Measurements from ENCODE around the gene ATP5PD.

DNA sequence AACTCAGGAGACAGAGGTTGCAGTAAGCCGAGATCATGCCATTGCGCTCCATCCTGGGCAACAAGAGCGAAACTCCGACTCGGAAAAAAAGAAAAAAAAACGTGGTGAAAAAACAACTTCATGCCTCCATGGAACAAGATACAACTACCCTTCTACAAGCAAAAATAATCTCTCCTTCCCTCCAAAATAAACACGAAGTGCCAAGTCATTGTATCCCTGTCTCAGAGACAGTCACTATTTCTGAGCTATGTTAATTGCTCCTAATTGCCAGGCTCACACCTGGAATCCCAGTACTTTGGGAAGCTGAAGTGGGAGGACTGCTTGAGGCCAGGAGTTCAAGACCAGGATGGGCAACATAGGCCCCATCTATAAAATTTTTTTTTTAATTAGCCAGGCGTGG lies 22.0 kb upstream of the ATP5PD start:
- TF ChIP-seq, protein P1, sequence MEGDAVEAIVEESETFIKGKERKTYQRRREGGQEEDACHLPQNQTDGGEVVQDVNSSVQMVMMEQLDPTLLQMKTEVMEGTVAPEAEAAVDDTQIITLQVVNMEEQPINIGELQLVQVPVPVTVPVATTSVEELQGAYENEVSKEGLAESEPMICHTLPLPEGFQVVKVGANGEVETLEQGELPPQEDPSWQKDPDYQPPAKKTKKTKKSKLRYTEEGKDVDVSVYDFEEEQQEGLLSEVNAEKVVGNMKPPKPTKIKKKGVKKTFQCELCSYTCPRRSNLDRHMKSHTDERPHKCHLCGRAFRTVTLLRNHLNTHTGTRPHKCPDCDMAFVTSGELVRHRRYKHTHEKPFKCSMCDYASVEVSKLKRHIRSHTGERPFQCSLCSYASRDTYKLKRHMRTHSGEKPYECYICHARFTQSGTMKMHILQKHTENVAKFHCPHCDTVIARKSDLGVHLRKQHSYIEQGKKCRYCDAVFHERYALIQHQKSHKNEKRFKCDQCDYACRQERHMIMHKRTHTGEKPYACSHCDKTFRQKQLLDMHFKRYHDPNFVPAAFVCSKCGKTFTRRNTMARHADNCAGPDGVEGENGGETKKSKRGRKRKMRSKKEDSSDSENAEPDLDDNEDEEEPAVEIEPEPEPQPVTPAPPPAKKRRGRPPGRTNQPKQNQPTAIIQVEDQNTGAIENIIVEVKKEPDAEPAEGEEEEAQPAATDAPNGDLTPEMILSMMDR (IDR thresholded peaks at IDR 0.05): no peak
- TF ChIP-seq POLR2A (IDR thresholded peaks at IDR 0.05) (no peak), POLR2AphosphoS5 (IDR thresholded peaks at IDR 0.05) (no peak)

All from breast epithelium (tissue), 3 donors.